Measurements from ENCODE around the gene CNTNAP2. TPM values are rescaled to one million over a fixed set of nuclear protein-coding genes. Genes with fewer than 3 reads are reported as not detected.

Gene CNTNAP2
- total RNA-seq, 6 experiments from 2014 or later: 1.8 to 8.1 (median 3.9) TPM

- intact Hi-C loops (cut with DNase I): no loop called here
- Histone ChIP-seq H3K4me1 (no peaks in the 10 kb centered on the region), H3K36me3 (no peaks in the 10 kb centered on the region), H3K9me3 (no peaks in the 10 kb centered on the region), H3K27me3 (no peaks in the 10 kb centered on the region), H3K4me3 (no peak overlapping the region), H3K27ac (no peak overlapping the region)
- ATAC-seq (no peak), DNase-seq (no peak)
- 26% methylated on average over 5 of the region's 5 CpGs for WGBS (ENCODE audit: insufficient coverage, low coverage, low lambda C conversion rate, missing lambda C conversion rate)
- TF ChIP-seq, protein P1, sequence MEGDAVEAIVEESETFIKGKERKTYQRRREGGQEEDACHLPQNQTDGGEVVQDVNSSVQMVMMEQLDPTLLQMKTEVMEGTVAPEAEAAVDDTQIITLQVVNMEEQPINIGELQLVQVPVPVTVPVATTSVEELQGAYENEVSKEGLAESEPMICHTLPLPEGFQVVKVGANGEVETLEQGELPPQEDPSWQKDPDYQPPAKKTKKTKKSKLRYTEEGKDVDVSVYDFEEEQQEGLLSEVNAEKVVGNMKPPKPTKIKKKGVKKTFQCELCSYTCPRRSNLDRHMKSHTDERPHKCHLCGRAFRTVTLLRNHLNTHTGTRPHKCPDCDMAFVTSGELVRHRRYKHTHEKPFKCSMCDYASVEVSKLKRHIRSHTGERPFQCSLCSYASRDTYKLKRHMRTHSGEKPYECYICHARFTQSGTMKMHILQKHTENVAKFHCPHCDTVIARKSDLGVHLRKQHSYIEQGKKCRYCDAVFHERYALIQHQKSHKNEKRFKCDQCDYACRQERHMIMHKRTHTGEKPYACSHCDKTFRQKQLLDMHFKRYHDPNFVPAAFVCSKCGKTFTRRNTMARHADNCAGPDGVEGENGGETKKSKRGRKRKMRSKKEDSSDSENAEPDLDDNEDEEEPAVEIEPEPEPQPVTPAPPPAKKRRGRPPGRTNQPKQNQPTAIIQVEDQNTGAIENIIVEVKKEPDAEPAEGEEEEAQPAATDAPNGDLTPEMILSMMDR (IDR thresholded peaks at IDR 0.05): no peak
- no peak for TF ChIP-seq POLR2A (IDR thresholded peaks at IDR 0.05)
These were observed 952.2 kb downstream of the CNTNAP2 start for GRCh38 chr7:147068842-147069241.

GRCh38 chr7:147069771-147070170, 953.2 kb downstream of the CNTNAP2 start:
- ATAC-seq: no peak
- Histone ChIP-seq H3K9me3 (no peaks in the 10 kb centered on the region), H3K36me3 (no peaks in the 10 kb centered on the region), H3K27me3 (no peaks in the 10 kb centered on the region), H3K4me1 (no peaks in the 10 kb centered on the region), H3K27ac (no peak overlapping the region), H3K4me3 (no peak overlapping the region)
- intact Hi-C loops (cut with DNase I): no loop called here
- TF ChIP-seq POLR2A (IDR thresholded peaks at IDR 0.05): no peak
- TF ChIP-seq, protein P1 (IDR thresholded peaks at IDR 0.05): no peak
- WGBS (ENCODE audit: insufficient coverage, low coverage, low lambda C conversion rate, missing lambda C conversion rate): 20% methylated on average over 1 of the region's 1 CpG
- DNase-seq: no peak

- no peaks in the 10 kb centered on the region for H3K9me3 ChIP-seq
- intact Hi-C loops (cut with DNase I): no loop called here
- H3K27me3 ChIP-seq: no peaks in the 10 kb centered on the region
- no peak overlapping the region for H3K4me3 ChIP-seq
- H3K4me1 ChIP-seq: no peaks in the 10 kb centered on the region
- no peak overlapping the region for H3K27ac ChIP-seq
- H3K36me3 ChIP-seq: no peaks in the 10 kb centered on the region
- DNase-seq (no peak), ATAC-seq (no peak)
- WGBS (ENCODE audit: insufficient coverage, low coverage, low lambda C conversion rate, missing lambda C conversion rate): 46% methylated on average over 1 of the region's 1 CpG
- TF ChIP-seq, protein P1 (IDR thresholded peaks at IDR 0.05): no peak
- TF ChIP-seq POLR2A (IDR thresholded peaks at IDR 0.05): no peak
These were observed 954.3 kb downstream of the CNTNAP2 start for GRCh38 chr7:147070886-147071285.

DNA sequence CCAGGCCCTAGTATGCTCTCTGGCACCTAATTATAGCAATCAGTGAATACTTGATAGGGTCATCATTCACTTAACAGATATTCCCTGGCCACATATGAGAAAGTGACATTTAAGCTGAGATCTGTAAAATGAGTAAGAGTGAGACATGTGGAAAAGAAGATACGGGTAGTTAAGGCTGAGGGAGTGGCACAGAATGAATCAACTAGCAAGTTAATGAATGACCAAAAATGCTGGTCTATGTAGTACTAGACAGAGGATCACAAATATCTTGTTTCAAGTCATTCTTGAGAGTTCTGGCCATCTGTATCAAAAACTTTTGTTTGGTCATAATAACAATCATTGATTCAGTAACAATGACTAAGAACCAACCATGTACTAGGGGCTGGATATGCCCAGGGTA, 954.9 kb downstream of the CNTNAP2 start:
- WGBS (ENCODE audit: insufficient coverage, low coverage, low lambda C conversion rate, missing lambda C conversion rate): 19% methylated on average over 1 of the region's 1 CpG
- no peak for TF ChIP-seq POLR2A (IDR thresholded peaks at IDR 0.05)
- TF ChIP-seq, protein P1 (IDR thresholded peaks at IDR 0.05): no peak
- H3K27ac ChIP-seq: no peak overlapping the region
- no peaks in the 10 kb centered on the region for H3K4me1 ChIP-seq
- no peak for DNase-seq
- no peaks in the 10 kb centered on the region for H3K9me3 ChIP-seq
- no peak for ATAC-seq
- H3K36me3 ChIP-seq: no peaks in the 10 kb centered on the region
- intact Hi-C loops (cut with DNase I): no loop called here
- H3K27me3 ChIP-seq: no peaks in the 10 kb centered on the region
- no peak overlapping the region for H3K4me3 ChIP-seq

DNA sequence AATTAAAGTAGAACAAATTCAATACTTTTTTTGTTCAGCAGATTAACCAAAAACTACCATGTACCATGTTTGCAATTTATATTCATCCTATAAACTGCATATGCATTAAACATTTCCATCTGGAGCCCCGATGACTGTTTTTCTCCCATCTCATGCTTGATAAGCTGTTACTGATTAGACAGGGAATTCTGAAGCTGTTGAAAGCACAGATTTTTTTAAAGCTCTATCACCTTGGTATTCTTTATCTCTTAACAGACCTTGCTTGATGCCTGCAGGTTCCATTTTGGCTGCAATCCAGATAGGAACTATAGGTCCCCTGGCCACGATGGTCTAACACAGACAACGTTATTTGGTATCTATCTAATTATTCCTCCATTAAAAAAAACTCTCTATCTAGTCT, 961.7 kb downstream of the CNTNAP2 start:
- no peaks in the 10 kb centered on the region for H3K4me1 ChIP-seq

More for the DNA sequence above, 961.7 kb downstream of the CNTNAP2 start:
- DNase-seq: no peak
- TF ChIP-seq POLR2A (IDR thresholded peaks at IDR 0.05): no peak
- TF ChIP-seq, protein P1 (IDR thresholded peaks at IDR 0.05): no peak
- intact Hi-C loops (cut with DNase I): no loop called here
- Histone ChIP-seq H3K27me3 (no peaks in the 10 kb centered on the region), H3K4me3 (no peak overlapping the region), H3K36me3 (no peaks in the 10 kb centered on the region), H3K9me3 (no peaks in the 10 kb centered on the region), H3K27ac (no peak overlapping the region)
- 26% methylated on average over 3 of the region's 3 CpGs for WGBS (ENCODE audit: insufficient coverage, low coverage, low lambda C conversion rate, missing lambda C conversion rate)
- ATAC-seq: no peak
